GM19240 (cell line): Measurements from ENCODE around the gene CENATAC.
A peak's percentile ranks its signal among the peaks of the same experiment; 100 is the strongest.
"Not testable (repeated sequence)": the region's sequence is repeated elsewhere in the genome, so short reads cannot be mapped to it uniquely, and the experiment has no call there.

Experiments
- DNase-seq: peaks from one replicate; pipeline ENCODE4 v3.0.0; 2011; ENCODE audit warnings: low spot score; ENCODE audit not compliant: insufficient read length

The CENATAC gene

GRCh38 chr11:118991486-118992038 lies 6.4 kb upstream of the CENATAC start:
- not testable (repeated sequence) for DNase-seq

- DNase-seq, result peak; percentile 70
Observed at GRCh38 chr11:118996926-118997626, 862 bp upstream of the CENATAC start.

GRCh38 chr11:118998388-118998717 lies 415 bp downstream of the CENATAC start:
- no peak for DNase-seq

- no peak for DNase-seq
Observed at GRCh38 chr11:118998822-118999221, 884 bp downstream of the CENATAC start.

DNA sequence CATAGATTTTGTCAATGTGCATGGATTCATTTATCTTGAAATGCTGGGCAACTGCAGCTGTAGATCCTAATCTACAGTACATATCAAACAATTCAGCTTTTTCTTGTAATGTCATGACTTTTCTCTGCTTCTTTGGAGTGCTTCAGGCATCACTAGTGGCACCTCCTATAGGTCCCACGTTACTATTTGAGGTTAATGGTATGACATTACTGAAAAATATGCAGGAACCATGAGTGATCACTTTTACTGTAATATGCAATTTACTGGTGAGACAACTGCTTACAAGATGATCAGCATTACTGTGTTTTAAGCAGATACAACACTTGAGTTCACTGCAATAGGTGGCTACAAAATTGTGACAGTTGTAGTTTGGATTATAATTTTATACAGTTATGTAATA lies 3.0 kb downstream of the CENATAC start:
- DNase-seq, result no peak

- DNase-seq, result no peak
Observed at GRCh38 chr11:119006656-119007055, 8.7 kb downstream of the CENATAC start.

DNA sequence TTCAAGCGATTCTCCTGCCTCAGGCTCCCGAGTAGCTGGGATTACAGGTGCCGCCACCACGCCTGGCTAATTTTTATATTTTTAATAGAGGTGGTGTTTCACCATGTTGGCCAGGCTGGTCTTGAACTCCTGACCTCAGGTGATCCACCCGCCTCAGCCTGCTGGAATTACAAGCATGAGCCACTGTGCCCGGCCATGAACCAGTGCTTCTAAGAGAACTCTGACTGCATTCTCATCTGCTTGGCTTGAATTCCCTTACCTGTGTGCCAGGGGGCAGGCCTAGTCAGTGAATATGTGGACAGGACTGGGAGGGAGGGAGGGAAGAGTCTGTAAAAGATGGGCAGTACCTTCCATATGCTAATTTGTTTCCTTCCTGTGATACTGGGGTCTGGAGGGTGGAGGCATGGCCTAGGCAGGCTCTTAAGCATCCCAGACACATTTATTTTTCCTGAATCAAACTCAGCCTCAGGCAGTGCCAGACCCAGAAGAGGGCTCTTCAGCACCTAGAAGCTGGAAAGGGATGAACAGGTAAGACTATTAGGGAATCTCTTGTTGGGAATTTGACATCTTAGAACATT lies 13.6 kb downstream of the CENATAC start:
- DNase-seq, result no peak

GRCh38 chr11:119012629-119013170 lies 14.8 kb downstream of the CENATAC start:
- DNase-seq, result no peak

DNA sequence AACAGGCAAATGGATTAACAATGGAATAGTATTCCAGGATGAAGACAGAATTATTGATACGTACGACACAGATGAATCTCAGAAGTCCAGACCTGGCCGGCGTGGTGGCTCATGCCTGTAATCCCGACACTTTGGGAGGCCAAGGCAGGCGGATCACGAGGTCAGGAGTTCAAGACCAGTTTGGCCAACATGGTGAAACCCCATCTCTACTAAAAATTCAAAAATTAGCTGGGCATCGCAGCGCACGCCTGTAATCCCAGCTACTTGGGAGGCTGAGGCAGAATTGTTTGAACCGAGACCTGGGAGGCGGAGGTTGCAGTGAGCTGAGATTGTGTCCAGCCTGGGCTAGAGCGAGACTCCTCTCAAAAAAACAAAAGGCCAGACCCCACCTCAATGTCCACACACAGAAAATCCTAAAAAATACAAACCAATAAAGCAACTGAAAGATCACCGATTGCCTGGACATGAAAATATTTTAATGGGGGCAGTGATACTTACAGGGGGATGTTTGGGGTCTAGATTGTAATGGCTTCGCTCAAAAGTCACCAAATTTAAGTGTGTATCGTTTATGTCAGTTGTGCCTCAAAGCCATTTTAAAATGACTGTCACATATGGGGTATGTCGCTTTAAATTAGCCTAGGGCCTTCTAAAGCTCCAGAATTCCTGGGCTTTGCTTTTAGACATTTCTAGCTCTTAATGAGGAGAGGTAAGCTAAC lies 16.4 kb downstream of the CENATAC start:
- DNase-seq, result no peak

- no peak for DNase-seq
Observed at GRCh38 chr11:119015054-119015611, 17.2 kb downstream of the CENATAC start.

- no peak for DNase-seq
Observed at GRCh38 chr11:119016216-119017009, 18.5 kb downstream of the CENATAC start.

GRCh38 chr11:119017377-119017776 lies 19.4 kb downstream of the CENATAC start:
- not testable (repeated sequence) for DNase-seq

GRCh38 chr11:119018074-119018938 lies 20.4 kb downstream of the CENATAC start, which contains the start of the genes RPS25 and TRAPPC4:
Gene RPS25, minus strand, starts transcription at chr11:119018343. Its CDS starts 59 bp downstream, at chr11:119018284.
Gene TRAPPC4, plus strand, starts transcription at chr11:119018766. Its CDS starts 30 bp downstream, at chr11:119018796.
- DNase-seq, result peak; percentile 79

- no peak for DNase-seq
Observed at GRCh38 chr11:119019996-119020395, 22.1 kb downstream of the CENATAC start.

DNA sequence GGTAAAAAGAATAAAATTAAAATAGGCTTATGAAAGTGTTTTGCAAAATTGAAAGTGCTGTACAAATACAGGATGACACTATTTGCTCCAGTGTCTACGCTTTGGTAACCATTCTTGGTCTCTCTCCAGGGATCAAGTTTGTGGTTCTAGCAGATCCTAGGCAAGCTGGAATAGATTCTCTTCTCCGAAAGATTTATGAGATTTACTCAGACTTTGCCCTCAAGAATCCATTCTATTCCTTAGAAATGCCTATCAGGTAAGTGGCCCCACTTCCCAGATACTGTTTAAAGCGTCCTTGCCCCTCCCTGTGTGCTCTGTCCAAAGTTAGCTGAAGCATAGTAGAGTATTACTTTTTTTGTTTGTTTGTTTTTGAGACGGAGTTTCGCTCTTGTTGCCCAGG lies 23.7 kb downstream of the CENATAC start:
- DNase-seq, result no peak

DNA sequence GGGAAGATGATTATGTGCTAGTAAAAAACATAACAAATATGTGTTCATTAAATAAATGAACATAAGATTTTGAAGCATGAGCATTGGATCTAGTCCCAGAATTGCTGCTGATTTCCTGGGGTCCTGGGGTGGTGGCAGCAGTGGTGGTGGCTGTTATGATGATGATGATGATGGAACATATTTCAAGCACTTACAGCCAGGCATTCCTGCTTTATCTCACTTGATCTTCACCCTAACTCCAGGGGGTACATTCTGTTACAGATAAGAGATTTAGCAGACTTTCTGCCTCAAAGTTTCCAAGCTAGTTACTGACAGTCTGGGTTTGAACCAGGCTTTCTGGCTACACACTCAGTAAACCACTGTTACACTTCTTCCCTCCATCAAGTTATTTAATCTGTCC lies 25.8 kb downstream of the CENATAC start:
- DNase-seq, result no peak

- no peak for DNase-seq
Observed at GRCh38 chr11:119024430-119025098, 26.6 kb downstream of the CENATAC start.

DNA sequence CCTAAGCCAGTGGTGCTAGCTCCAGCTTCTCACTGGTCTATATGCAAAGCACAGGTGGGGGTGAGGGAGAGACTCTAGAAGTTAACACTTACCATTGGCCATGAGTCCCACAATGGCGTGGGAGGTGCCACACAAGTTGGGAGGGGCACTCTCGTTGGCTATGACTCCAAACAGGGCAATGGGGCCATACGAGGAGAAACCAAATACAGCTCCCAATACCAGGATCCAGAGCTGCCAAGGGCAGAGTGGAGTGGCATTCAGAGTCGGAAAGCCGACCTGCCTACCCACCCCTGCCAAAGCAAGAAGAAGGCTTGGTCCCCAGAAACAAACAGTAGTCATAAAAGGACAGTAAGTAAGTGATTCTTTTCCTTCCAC lies 27.1 kb downstream of the CENATAC start:
- DNase-seq, result no peak

DNA sequence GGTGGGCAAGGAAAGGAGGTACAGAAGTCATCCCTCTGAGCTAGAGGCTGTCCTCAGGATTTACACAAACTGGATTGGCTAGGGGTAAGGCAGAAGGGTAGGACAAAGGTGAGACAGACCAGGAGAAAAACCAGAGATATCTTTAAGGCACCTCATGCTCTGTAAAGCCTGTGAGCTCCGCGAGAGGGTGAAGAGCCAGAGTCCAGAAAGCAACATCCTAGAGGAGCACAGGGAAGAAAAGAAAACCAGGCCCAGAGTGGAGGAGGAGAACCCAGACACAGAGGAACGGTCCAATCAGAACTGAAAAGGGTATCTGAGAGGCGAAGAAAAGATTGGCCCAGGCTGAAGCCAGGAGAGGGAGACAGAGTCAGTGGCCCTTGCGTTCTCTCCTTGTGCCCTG lies 27.6 kb downstream of the CENATAC start:
- DNase-seq, result no peak
